HepG2 (cell line): ENCODE data around the gene ARHGAP4. TPM values are rescaled to one million over a fixed set of nuclear protein-coding genes. Genes with fewer than 3 reads are reported as not detected.

ENCODE experiments used
- CHD2 ChIP-seq: IDR thresholded peaks from 2 replicates; pipeline ENCODE4 v1.6.1; 2011; ENCODE audit warnings: low read depth, low read length, improper control_type of control experiment
- ETV6 ChIP-seq: sonication (generic); formaldehyde crosslinking; conservative IDR thresholded peaks from 2 replicates; pipeline ENCODE4 v1.4.0; 2020; ENCODE audit warnings: missing genetic modification reagents
- NCOA2 ChIP-seq: sonication (generic); formaldehyde crosslinking; IDR thresholded peaks from 2 replicates; pipeline ENCODE4 v1.8.0; 2022; ENCODE audit warnings: inconsistent platforms
- SAFB2 ChIP-seq: sonication (generic); formaldehyde crosslinking; IDR thresholded peaks from 2 replicates; pipeline ENCODE4 v1.5.1; 2020; ENCODE audit warnings: missing genetic modification reagents, low read depth, mild to moderate bottlenecking, borderline replicate concordance
- polyA plus RNA-seq, 8 experiments: library from polyadenylated mRNA; depleted of rRNA in 3 of 8; stranded (reverse) in 7 of 8; unstranded in 1 of 8; fragments of >200 nt; fragmentation: Illumina TruSeq in 4 of 8; extraction: Trizol in 4 of 8; gene quantifications; 2 replicates each; pipeline versions ENCODE4 v1.2.1 to v1.2.3, GENCODE V29; 2011 to 2016; ENCODE audit warnings: low read depth in 4 of 8, missing spikeins in 1 of 8, mixed read lengths in 1 of 8; ENCODE audit not compliant: insufficient read depth in 1 of 8
- total RNA-seq, 5 experiments: library from RNA; depleted of rRNA; stranded (reverse); fragments of >200 nt; fragmentation: Illumina TruSeq; extraction: Trizol; gene quantifications; 2 replicates each; pipeline ENCODE4 v1.2.3, GENCODE V29; 2016; ENCODE audit warnings: low read depth in 1 of 5
- TF ChIP-seq, protein P1 (sequence below): sonication (generic); formaldehyde crosslinking; IDR thresholded peaks from 2 replicates; pipeline ENCODE4 v1.4.0; 2020; ENCODE audit warnings: missing genetic modification reagents, borderline replicate concordance
- TF ChIP-seq, protein P2 (sequence below): sonication (generic); formaldehyde crosslinking; IDR thresholded peaks from 2 replicates; pipeline ENCODE4 v1.4.0; 2020; ENCODE audit warnings: missing genetic modification reagents

Gene ARHGAP4
- total and polyA plus RNA-seq, 2 of the 13 experiments (the other 11 are each of a cell fraction or from before 2014, with no cell fraction given) = 0.57 to 0.64 TPM

DNA sequence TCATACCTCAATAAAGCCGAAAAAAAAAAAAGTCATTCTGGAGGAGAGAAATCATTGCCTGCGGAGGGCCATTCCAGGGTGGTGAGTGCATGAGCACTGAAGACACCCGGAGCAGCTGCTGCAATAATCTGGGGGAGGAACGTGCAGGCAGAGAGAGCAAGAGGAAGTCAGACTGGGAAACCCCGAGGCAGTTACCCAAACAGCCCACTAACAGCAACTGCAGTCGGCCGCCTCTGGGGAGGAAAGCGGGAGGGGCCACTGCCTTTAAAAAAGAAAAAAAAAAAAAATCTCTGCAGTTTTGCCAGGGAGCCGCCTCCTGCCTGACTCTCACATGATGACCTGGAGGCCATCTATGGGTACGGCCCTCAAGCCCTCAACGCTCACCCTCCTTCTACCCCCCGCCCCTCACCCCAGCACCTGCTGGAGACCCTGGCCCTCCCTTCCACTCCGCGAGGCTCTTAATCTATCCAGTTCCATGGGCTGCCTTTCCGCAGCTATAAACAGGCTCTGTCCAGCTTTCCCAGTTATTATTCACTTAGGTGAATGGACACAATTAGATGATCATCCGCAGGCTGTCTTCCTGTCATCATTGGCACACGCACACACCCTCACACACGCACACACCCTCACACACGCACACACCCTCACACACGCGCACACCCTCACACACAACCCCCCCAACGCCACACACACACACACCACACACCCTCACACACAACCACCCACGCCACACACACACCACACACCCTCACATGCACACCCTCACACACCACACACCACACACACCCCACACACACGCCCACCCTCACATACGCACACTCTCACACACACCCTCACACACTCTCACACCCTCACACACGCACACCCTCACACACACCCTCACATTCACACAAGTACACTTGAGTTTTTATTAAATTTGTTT lies 25.0 kb downstream of the ARHGAP4 start (continued):
- TF ChIP-seq, protein P1, sequence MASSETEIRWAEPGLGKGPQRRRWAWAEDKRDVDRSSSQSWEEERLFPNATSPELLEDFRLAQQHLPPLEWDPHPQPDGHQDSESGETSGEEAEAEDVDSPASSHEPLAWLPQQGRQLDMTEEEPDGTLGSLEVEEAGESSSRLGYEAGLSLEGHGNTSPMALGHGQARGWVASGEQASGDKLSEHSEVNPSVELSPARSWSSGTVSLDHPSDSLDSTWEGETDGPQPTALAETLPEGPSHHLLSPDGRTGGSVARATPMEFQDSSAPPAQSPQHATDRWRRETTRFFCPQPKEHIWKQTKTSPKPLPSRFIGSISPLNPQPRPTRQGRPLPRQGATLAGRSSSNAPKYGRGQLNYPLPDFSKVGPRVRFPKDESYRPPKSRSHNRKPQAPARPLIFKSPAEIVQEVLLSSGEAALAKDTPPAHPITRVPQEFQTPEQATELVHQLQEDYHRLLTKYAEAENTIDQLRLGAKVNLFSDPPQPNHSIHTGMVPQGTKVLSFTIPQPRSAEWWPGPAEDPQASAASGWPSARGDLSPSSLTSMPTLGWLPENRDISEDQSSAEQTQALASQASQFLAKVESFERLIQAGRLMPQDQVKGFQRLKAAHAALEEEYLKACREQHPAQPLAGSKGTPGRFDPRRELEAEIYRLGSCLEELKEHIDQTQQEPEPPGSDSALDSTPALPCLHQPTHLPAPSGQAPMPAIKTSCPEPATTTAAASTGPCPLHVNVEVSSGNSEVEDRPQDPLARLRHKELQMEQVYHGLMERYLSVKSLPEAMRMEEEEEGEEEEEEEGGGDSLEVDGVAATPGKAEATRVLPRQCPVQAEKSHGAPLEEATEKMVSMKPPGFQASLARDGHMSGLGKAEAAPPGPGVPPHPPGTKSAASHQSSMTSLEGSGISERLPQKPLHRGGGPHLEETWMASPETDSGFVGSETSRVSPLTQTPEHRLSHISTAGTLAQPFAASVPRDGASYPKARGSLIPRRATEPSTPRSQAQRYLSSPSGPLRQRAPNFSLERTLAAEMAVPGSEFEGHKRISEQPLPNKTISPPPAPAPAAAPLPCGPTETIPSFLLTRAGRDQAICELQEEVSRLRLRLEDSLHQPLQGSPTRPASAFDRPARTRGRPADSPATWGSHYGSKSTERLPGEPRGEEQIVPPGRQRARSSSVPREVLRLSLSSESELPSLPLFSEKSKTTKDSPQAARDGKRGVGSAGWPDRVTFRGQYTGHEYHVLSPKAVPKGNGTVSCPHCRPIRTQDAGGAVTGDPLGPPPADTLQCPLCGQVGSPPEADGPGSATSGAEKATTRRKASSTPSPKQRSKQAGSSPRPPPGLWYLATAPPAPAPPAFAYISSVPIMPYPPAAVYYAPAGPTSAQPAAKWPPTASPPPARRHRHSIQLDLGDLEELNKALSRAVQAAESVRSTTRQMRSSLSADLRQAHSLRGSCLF (CRISPR knock-in tag) = no peak
- TF ChIP-seq, protein P2, sequence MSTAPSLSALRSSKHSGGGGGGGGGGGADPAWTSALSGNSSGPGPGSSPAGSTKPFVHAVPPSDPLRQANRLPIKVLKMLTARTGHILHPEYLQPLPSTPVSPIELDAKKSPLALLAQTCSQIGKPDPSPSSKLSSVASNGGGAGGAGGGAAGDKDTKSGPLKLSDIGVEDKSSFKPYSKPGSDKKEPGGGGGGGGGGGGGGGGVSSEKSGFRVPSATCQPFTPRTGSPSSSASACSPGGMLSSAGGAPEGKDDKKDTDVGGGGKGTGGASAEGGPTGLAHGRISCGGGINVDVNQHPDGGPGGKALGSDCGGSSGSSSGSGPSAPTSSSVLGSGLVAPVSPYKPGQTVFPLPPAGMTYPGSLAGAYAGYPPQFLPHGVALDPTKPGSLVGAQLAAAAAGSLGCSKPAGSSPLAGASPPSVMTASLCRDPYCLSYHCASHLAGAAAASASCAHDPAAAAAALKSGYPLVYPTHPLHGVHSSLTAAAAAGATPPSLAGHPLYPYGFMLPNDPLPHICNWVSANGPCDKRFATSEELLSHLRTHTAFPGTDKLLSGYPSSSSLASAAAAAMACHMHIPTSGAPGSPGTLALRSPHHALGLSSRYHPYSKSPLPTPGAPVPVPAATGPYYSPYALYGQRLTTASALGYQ (CRISPR knock-in tag) = no peak
- no peak for TF ChIP-seq SAFB2 (CRISPR knock-in tag)
- TF ChIP-seq NCOA2 (CRISPR knock-in tag) = no peak
- no peak for TF ChIP-seq CHD2
- TF ChIP-seq ETV6 (CRISPR knock-in tag) = no peak
